ENCODE data around the gene GOLGA8J. TPM values are rescaled to one million over a fixed set of nuclear protein-coding genes. Genes with fewer than 3 reads are reported as not detected.

Gene GOLGA8J
- total RNA-seq, 1 experiment from 2014 or later = not detected

DNA sequence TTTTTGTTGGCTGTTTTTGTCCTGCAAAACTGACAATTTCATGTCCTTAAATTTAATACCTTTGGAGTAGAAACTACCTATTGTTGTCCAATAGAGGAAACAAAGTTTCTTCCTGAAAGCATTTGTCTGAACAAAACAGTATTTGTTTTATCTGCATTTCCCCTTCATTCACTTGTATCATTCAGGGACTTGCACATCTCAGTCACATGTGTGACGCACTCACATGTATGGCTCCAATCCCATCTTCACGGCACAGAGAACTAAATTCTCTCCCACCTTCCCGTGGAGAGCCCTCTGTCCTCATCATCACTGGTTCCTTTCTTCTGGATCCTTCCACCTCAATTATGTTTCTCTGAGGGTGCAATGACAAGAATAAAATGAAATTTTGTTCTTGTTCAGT, 49.5 kb upstream of the GOLGA8J start:
- WGBS (ENCODE audit: extremely low coverage, insufficient read length, low lambda C conversion rate) = no CpG with 5 or more reads among the region's 3 CpGs
- no peak for DNase-seq
- Histone ChIP-seq H3K14ac (ENCODE audit: insufficient read depth, low read length) (no peak overlapping the region), H2BK120ac (ENCODE audit: low read depth, low read length, poor library complexity, severe bottlenecking) (no peak overlapping the region), H3K4me1 (ENCODE audit: insufficient read depth, low read length) (no peaks in the 10 kb centered on the region), H2BK15ac (ENCODE audit: low read depth, low read length) (no peak overlapping the region), H3K23ac (ENCODE audit: insufficient read length, low read depth, low read length) (no peak overlapping the region), H2BK12ac (ENCODE audit: insufficient read length, low read depth, low read length) (no peak overlapping the region), H2BK20ac (ENCODE audit: low read depth, low read length, poor library complexity, severe bottlenecking) (no peak overlapping the region), H2BK5ac (ENCODE audit: insufficient read length, low read length) (no peak overlapping the region), H3K18ac (ENCODE audit: insufficient read length, low read depth, low read length) (no peak overlapping the region), H4K20me1 (ENCODE audit: control insufficient read depth, insufficient read depth, insufficient read length) (no peaks in the 10 kb centered on the region), H3K27ac (ENCODE audit: insufficient read length, low read depth, low read length) (no peak overlapping the region), H3T11ph (ENCODE audit: low read length) (no peak overlapping the region), H3K9ac (ENCODE audit: extremely low read depth, insufficient read length, low read length) (no peak overlapping the region), H4K91ac (ENCODE audit: insufficient read length, low read depth, low read length) (no peak overlapping the region), H4K5ac (ENCODE audit: insufficient read length, low read depth, low read length) (no peak overlapping the region), H2AK5ac (ENCODE audit: insufficient read length, low read length) (no peak overlapping the region), H3K9me3 (ENCODE audit: control insufficient read depth, low read depth, low read length) (no peaks in the 10 kb centered on the region), H3K27me3 (ENCODE audit: insufficient read depth, low read length) (no peaks in the 10 kb centered on the region), H3K79me2 (ENCODE audit: insufficient read depth, low read length) (no peaks in the 10 kb centered on the region), H3K23me2 (ENCODE audit: insufficient read length, low read depth, low read length, poor library complexity, severe bottlenecking) (no peaks in the 10 kb centered on the region), H3K56ac (ENCODE audit: insufficient read length, low read depth, low read length) (no peak overlapping the region), H3K4me2 (ENCODE audit: insufficient read depth, insufficient read length, low read length) (no peak overlapping the region), H2AFZ (ENCODE audit: low read length) (no peak overlapping the region), H3K4ac (ENCODE audit: low read depth, low read length) (no peak overlapping the region), H4K8ac (replicated peaks; ENCODE audit: insufficient read length, low read depth, low read length) (no peak overlapping the region), H3K79me1 (ENCODE audit: insufficient read depth, low read depth, low read length, poor library complexity, severe bottlenecking) (no peaks in the 10 kb centered on the region)
- H3K4me1 Mint-ChIP-seq = no peaks in the 10 kb centered on the region
- H3K27me3 Mint-ChIP-seq (ENCODE audit: low read depth) = no peaks in the 10 kb centered on the region; the same call in 1 of the 2 replicates
- H3K27ac Mint-ChIP-seq = no peak overlapping the region; a peak in 1 of 7 replicates
- H3K4me3 Mint-ChIP-seq = no peak overlapping the region
- peaks cover 4 to 19% of the 10 kb centered on the region in 2 experiments; a peak in 4 of 5 replicates for H3K9me3 Mint-ChIP-seq
- H3K36me3 Mint-ChIP-seq (ENCODE audit: insufficient read depth in 1 of 3, low read depth in 3 of 3) = peaks cover 0 to 7% (median 0%) of the 10 kb centered on the region in 3 experiments; a peak in 2 of 7 replicates
- TF ChIP-seq CTCF (conservative IDR thresholded peaks at IDR 0.05) = no peak
